Measurements from ENCODE around the gene IBTK.
"Not testable (repeated sequence)": the region's sequence is repeated elsewhere in the genome, so short reads cannot be mapped to it uniquely, and the experiment has no call there.

IBTK gene

DNA sequence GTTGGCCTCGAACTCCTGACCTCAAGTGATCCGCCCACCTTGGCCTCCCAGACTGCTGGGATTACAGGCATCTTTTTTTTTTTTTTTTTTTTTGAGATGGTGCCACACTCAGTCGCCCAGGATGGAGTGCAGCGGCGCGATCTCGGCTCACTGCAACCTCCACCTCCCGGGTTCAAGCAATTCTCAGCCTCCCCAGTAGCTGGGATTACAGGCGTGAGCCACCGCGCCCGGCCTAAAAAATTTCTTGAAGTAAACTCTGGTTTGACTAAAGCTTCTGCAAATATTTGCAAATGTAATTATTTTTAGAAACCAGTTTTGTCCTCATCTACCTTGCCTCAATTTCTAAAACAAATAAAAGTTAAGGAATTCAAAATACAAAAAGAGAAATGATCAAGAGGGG is 1.2 kb downstream of the IBTK start:
- DNase-seq (ENCODE audit: low read depth) = no peak

- DNase-seq (ENCODE audit: low read depth) = no peak
These were observed 2.2 kb downstream of the IBTK start for GRCh38 chr6:82245376-82245775.

DNA sequence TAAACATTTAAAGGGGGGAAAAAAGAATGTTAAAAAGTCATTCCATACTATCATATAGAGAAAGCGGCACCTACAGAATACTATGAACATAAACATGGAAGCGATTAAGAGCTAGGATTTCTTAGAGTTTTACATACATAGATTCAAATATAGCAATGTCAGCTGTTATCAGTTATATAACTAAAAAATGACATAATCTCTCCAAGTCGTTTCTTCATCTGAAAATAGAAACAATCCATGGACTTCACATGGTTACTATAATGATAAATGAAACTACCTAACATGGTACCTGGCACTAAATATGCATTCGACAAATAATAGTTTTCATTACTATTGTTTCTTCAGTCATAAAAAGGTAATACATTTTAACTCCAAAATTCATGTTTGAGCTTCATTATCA is 3.7 kb downstream of the IBTK start:
- no peak for DNase-seq (ENCODE audit: low read depth)

DNA sequence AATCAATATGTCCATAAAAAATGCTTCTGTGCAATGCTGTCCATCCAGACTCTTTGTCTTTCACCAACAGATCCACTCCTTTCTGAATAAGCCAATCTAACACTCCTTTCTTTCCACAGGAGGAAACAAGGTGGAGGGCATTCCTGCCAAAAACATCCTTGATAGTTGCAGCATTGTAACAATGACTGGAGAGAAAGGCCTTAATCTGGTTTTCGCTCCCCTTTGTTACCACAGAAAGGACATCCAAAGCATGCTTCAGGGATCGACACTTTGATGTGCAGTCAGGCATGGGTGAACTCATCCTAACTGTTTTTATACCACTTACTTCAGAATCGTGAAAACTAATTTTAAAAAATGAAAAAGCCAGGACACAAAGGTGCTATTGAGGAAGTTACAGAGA is 7.4 kb downstream of the IBTK start:
- DNase-seq (ENCODE audit: low read depth) = no peak

- no peak for DNase-seq (ENCODE audit: low read depth)
These were observed 7.9 kb downstream of the IBTK start for GRCh38 chr6:82239597-82239996.

DNA sequence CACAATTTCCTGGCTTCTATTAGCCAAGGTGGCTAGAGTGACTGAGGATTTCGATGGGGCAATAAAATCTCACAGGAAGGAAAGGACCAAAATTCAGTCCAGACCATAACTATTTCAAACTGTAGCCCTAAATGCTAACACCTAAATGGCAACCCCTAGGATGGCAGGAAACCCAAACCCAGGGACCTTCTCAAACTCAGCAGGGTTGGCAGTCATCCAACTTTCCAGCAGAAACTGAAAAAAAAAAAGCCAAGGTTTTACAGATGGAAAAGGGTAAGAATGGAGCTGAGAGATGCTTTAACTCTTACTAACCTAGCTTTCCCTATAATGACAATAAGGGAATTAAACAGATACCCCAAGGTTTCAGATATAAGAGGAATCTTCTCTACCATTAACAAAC is 10.5 kb downstream of the IBTK start:
- DNase-seq (ENCODE audit: low read depth) = no peak

- no peak for DNase-seq (ENCODE audit: low read depth)
These were observed 19.8 kb downstream of the IBTK start for GRCh38 chr6:82227770-82228169.

DNA sequence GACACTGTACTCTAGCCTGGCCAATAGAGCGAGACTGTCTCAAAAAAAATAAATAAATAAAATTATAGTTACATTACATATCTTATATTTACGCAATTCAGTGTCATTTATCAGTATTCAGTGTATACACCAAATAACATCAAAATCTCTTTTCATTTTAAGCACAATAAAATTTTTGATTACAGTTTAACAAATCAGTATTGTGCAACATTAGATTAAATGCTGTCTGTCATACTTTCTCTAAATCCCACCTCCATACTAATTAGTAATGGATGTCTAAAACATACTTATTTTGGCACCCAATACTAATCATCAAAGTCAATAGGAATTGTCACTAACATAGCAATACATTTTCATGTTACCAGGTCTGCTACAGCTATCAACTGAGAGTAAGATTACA is 27.4 kb downstream of the IBTK start:
- DNase-seq (ENCODE audit: low read depth) = no peak

DNA sequence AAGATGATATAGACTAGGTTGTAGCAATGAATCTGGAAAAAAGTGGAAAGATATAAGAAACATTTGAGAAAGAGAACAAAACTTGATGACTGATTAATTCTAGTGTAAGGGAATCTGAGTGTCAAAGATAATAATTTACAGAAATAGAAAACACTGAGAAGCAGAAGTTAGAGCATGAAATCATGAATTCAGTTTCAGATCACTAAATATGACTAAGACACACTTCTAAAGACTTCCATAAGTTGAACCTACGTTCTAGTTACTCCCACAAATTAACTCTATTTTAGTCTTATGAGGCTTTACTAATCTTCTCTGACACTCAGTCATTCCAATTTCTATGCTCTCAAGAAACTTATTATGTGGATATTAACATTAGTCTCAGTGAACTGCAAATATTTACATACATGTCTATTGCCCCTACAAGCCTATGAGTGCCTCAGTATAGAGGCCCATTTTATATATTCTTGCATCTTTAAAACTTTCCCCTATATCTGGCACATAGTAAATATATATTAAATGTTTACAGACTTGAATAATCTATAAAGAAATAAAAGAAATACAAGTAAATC is 30.4 kb downstream of the IBTK start:
- DNase-seq (ENCODE audit: low read depth) = no peak

DNA sequence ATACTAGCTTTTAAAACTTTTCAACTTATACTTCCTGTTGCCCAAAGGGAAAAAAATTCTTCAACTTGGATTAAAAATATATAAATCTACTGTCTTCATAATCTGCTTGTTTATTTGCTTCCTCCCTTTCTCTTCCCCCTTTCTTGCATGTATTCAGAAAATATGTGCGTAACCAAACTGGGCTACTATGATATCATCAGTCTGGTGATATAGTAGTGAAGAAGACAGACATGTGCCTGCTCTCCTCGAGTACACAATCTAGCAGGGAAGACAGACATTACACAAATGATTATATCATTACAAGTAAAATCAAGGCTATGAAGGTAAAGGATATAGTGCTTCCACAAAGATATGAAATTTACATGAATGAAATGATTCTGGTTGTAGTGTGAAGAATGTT is 31.0 kb downstream of the IBTK start:
- DNase-seq (ENCODE audit: low read depth) = peak; percentile 69

DNA sequence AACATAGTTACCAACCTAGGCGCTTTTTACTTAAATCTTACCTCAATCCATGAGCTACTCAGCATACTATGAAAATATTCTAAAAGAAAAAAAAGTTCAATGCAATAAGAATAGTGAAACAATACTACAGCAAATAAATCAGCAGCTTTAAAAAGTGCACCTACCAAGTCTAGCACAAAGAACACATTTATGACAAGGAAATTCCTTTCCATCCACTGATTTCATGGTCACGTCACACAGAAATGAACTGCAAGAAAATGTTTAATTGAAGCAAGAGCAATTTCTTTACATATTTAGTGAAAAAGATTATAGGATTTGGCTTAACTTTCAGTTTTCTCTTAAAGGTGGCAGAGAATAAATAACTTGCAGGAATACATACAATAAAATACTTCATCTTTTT is 36.2 kb downstream of the IBTK start:
- no peak for DNase-seq (ENCODE audit: low read depth)

DNA sequence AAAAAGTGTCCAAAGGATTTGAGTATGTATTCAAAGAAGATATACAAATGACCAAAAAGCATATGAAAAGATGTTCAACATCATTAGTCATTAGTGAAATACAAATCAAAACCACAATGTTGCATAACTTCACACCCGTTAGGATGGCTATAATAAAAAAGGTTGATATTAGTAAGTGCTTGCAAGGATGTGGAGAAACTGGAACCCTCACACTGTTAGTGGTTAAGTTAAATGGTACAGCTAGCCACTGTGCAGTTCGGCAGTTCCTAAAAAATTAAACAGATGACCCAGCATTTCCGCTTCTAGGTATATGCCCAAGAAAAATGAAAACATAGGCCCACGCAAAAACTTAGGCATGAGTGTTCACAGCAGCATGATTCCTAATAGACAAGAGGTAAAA is 38.6 kb downstream of the IBTK start:
- DNase-seq (ENCODE audit: low read depth) = peak; percentile 32

- DNase-seq (ENCODE audit: low read depth) = peak; percentile 93
These were observed 41.6 kb downstream of the IBTK start for GRCh38 chr6:82205930-82206392.

GRCh38 chr6:82204020-82204419 is 43.5 kb downstream of the IBTK start:
- no peak for DNase-seq (ENCODE audit: low read depth)

GRCh38 chr6:82197784-82198183 is 49.8 kb downstream of the IBTK start:
- DNase-seq (ENCODE audit: low read depth) = no peak

DNA sequence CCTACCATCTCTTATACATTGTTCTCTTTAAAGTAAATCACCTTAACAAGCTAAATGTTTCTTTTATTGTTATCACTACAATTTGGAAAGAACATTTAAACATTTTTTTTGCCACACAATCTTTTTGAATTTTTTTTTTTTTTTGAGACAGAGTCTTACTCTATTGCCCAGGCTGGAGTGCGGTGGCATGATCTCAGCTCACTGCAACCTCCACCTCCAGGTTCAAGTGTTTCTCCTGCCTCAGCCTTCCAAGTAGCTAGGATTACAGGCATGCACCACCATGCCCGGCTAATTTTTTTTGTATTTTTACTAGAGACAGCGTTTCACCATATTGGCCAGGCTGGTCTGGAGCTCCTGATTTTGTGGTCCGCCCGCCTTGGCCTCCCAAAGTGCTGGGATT is 50.3 kb downstream of the IBTK start:
- not testable (repeated sequence) for DNase-seq (ENCODE audit: low read depth)

GRCh38 chr6:82196161-82196560 is 51.4 kb downstream of the IBTK start:
- peak; percentile 90 for DNase-seq (ENCODE audit: low read depth)

DNA sequence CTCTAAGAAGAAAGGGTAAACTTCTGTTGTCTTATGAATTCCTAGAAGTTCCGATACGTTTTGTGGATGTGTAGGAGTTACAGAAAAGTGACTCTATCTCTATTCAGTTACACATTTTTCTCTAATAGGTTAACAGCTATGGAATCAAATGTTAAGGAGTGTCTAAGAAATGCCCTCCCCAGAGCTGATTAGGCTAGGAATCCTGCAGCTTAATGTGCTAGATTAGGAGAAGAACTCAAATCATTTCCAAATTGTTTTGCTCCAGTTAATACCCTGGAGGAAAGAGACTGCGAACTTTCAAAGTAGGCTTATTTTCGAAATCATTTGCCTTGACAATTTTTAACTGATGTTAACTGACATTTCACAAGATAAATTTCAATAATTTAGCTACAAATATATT is 51.9 kb downstream of the IBTK start:
- peak; percentile 61 for DNase-seq (ENCODE audit: low read depth)

DNA sequence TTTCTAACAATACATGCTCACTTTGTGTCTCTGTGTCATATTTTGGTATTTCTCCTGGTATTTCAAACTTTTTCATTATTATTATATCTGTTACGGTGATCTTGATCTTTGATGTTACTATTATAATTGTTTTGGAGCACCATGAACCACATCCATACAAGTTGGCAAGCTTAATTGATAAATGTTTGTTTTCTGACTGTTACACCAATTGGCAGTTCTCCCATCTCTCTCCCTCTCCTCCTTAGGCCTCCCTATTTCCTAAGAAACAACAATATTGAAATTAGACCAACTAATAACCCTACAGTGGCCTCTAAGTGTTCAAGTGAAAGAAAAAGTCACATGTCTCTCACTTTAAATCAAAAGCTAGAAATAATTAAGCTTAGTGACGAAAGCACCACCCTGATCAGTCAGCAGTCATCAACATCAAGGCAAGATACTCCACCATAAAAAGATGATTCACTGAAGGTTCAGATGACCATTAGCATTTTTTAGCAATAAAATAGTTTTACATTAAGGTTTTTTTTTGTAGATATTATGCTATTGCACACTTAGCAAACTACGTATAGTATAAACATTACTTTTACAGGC is 61.5 kb downstream of the IBTK start:
- DNase-seq (ENCODE audit: low read depth) = no peak

- DNase-seq (ENCODE audit: low read depth) = no peak
These were observed 63.8 kb downstream of the IBTK start for GRCh38 chr6:82183642-82184282.

DNA sequence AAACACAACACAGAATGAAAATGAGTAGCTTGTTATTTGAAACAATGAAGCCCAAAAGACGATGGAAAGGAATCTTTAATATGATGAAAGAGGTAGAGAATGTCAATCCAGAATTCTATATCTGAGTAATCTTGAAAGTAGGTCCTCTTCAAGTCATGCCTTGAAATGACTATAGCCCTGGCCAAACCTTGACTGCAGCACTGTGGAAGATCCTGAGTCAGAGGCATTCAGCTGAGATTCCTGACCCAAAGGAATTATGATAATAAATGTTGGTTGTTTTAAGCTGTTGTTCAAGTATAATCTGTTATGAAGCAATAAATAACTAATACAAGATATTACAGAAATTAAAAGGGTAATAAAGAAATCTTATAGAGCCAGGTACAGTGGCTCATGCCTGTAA is 64.8 kb downstream of the IBTK start:
- peak; percentile 76 for DNase-seq (ENCODE audit: low read depth)

GRCh38 chr6:82179415-82179814 is 68.1 kb downstream of the IBTK start:
- no peak for DNase-seq (ENCODE audit: low read depth)

DNA sequence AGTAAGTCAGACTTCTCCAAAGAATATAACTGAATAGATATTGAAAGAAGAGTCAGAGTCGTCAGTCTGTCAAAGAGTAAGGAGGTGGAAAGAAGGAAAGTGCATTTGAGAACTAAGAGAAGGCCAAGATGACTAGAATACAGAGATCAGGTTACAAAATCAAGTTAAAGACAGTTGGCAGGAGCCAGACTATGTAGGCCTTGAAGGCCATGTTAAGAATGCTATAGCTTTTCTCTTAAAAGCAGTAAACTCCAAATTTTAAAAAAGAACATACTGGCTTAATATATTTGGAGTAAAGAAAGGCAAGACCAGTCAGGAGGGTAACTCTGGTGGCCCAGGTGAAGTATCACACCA is 68.8 kb downstream of the IBTK start:
- DNase-seq (ENCODE audit: low read depth) = peak; percentile 11
